Hepatocyte (in vitro differentiated cells): ENCODE data around the gene LPP. TPM values are rescaled to one million over a fixed set of nuclear protein-coding genes. Genes with fewer than 3 reads are reported as not detected.

Source experiments
- DNase-seq: peaks from one replicate; pipeline ENCODE4 v3.0.0-alpha.2; 2016; ENCODE audit warnings: low spot score
- H2AFZ ChIP-seq: fragments of 200-600 bp; sonication (generic); 2 replicates; pipeline ENCODE4 v1.6.0; 2016; ENCODE audit warnings: antibody characterized with exemption, mild to moderate bottlenecking
- H3K27ac ChIP-seq: fragments of 200-600 bp; sonication (generic); 2 replicates; pipeline ENCODE4 v1.5.1; 2016; ENCODE audit warnings: mild to moderate bottlenecking
- H3K27me3 ChIP-seq: fragments of 200-600 bp; sonication (generic); 2 replicates; pipeline ENCODE4 v1.6.1; 2016
- H3K36me3 ChIP-seq: fragments of 200-600 bp; sonication (generic); replicated peaks from 2 replicates; pipeline ENCODE4 v1.5.1; 2016; ENCODE audit warnings: low read depth; ENCODE audit not compliant: insufficient read depth
- H3K4me1 ChIP-seq: fragments of 200-600 bp; sonication (generic); 2 replicates; pipeline ENCODE4 v1.5.1; 2016; ENCODE audit warnings: mild to moderate bottlenecking, moderate library complexity; ENCODE audit not compliant: insufficient read depth
- H3K4me2 ChIP-seq: fragments of 200-600 bp; sonication (generic); 2 replicates; pipeline ENCODE4 v1.6.0; 2016
- H3K4me3 ChIP-seq: fragments of 200-600 bp; sonication (generic); 2 replicates; pipeline ENCODE4 v1.5.1; 2016; ENCODE audit warnings: mild to moderate bottlenecking
- H3K79me2 ChIP-seq: fragments of 200-600 bp; sonication (generic); 2 replicates; pipeline ENCODE4 v1.6.0; 2017; ENCODE audit warnings: mild to moderate bottlenecking
- H3K9me2 ChIP-seq: fragments of 200-600 bp; sonication (generic); replicated peaks from 2 replicates; pipeline ENCODE4 v1.6.0; 2017; ENCODE audit warnings: mild to moderate bottlenecking; ENCODE audit not compliant: insufficient read depth
- H3K9me3 ChIP-seq: fragments of 200-600 bp; sonication (generic); 2 replicates; pipeline ENCODE4 v1.5.1; 2016; ENCODE audit warnings: low read depth, mild to moderate bottlenecking
- H4K20me1 ChIP-seq: fragments of 200-600 bp; sonication (generic); 2 replicates; pipeline ENCODE4 v1.6.0; 2016; ENCODE audit warnings: mild to moderate bottlenecking; ENCODE audit not compliant: insufficient read depth, poor library complexity, severe bottlenecking
- CTCF ChIP-seq: fragments of 200-600 bp; sonication (generic); IDR thresholded peaks from 2 replicates; pipeline ENCODE4 v1.5.1; 2016; ENCODE audit warnings: antibody characterized with exemption, mild to moderate bottlenecking; ENCODE audit not compliant: poor library complexity
- EZH2 ChIP-seq: fragments of 200-600 bp; sonication (generic); IDR thresholded peaks from 2 replicates; pipeline ENCODE4 v1.6.1; 2016; ENCODE audit warnings: antibody characterized with exemption, mild to moderate bottlenecking, borderline replicate concordance
- EZH2phosphoT487 ChIP-seq: fragments of 200-600 bp; sonication (generic); IDR thresholded peaks from one replicate; pipeline ENCODE4 v1.6.1; 2018; ENCODE audit warnings: antibody characterized with exemption, mild to moderate bottlenecking, low read depth, moderate library complexity; ENCODE audit not compliant: unreplicated experiment, severe bottlenecking
- WGBS: methylation state at CpG from one replicate; pipeline ENCODE4 v1.1.6; 2016; ENCODE audit warnings: low lambda C conversion rate; ENCODE audit errors: missing lambda C conversion rate; 5-methylcytosine and 5-hydroxymethylcytosine counted together
- polyA plus RNA-seq: library from polyadenylated mRNA; unstranded; fragments of >200 nt; fragmentation: Nextera tagmentation; extraction: Ambion mirVana; gene quantifications from 2 replicates; pipeline ENCODE4 v1.2.1, GENCODE V29; 2016
- total RNA-seq: library from RNA; depleted of rRNA; stranded (reverse); fragments of >200 nt; gene quantifications from 2 replicates; pipeline ENCODE4 v1.2.3, GENCODE V29; 2014

The LPP gene
- total and polyA plus RNA-seq, 2 experiments from 2014 or later = 53.2 to 73.8 TPM

- TF ChIP-seq EZH2phosphoT487 = no peak
- no peak for TF ChIP-seq EZH2
- TF ChIP-seq CTCF = no peak
- Histone ChIP-seq H3K79me2 (peaks cover 16% of the 10 kb centered on the region), H3K4me1 (peaks cover 3% of the 10 kb centered on the region), H3K27me3 (no peaks in the 10 kb centered on the region), H3K27ac (no peak overlapping the region), H3K9me3 (no peaks in the 10 kb centered on the region), H3K4me2 (no peak overlapping the region), H4K20me1 (no peaks in the 10 kb centered on the region), H3K9me2 (no peaks in the 10 kb centered on the region), H2AFZ (no peak overlapping the region), H3K36me3 (no peaks in the 10 kb centered on the region), H3K4me3 (no peak overlapping the region)
- DNase-seq = no peak
- 81% methylated on average over 3 of the region's 3 CpGs for WGBS
These were observed 420.0 kb downstream of the LPP start for GRCh38 chr3:188573956-188574355.

GRCh38 chr3:188574885-188575284 lies 420.9 kb downstream of the LPP start:
- Histone ChIP-seq H3K4me3 (no peak overlapping the region), H3K4me1 (peaks cover 3% of the 10 kb centered on the region), H3K79me2 (peaks cover 16% of the 10 kb centered on the region), H3K9me2 (no peaks in the 10 kb centered on the region), H4K20me1 (no peaks in the 10 kb centered on the region), H3K9me3 (no peaks in the 10 kb centered on the region), H3K27ac (no peak overlapping the region), H2AFZ (no peak overlapping the region), H3K4me2 (no peak overlapping the region), H3K36me3 (no peaks in the 10 kb centered on the region), H3K27me3 (no peaks in the 10 kb centered on the region)
- DNase-seq = no peak
- 67% methylated on average over 5 of the region's 5 CpGs for WGBS
- TF ChIP-seq EZH2phosphoT487 (no peak), EZH2 (no peak), CTCF (no peak)

- Histone ChIP-seq H3K4me2 (no peak overlapping the region), H3K79me2 (peaks cover 11% of the 10 kb centered on the region), H2AFZ (no peak overlapping the region), H3K36me3 (no peaks in the 10 kb centered on the region), H3K4me1 (peaks cover 3% of the 10 kb centered on the region), H3K9me2 (no peaks in the 10 kb centered on the region), H3K27me3 (no peaks in the 10 kb centered on the region), H3K27ac (no peak overlapping the region), H3K9me3 (no peaks in the 10 kb centered on the region), H4K20me1 (no peaks in the 10 kb centered on the region), H3K4me3 (no peak overlapping the region)
- WGBS = 86% methylated on average over 6 of the region's 6 CpGs
- no peak for TF ChIP-seq EZH2phosphoT487
- TF ChIP-seq CTCF = no peak
- TF ChIP-seq EZH2 = no peak
- no peak for DNase-seq
These were observed 421.5 kb downstream of the LPP start for GRCh38 chr3:188575501-188575900.

DNA sequence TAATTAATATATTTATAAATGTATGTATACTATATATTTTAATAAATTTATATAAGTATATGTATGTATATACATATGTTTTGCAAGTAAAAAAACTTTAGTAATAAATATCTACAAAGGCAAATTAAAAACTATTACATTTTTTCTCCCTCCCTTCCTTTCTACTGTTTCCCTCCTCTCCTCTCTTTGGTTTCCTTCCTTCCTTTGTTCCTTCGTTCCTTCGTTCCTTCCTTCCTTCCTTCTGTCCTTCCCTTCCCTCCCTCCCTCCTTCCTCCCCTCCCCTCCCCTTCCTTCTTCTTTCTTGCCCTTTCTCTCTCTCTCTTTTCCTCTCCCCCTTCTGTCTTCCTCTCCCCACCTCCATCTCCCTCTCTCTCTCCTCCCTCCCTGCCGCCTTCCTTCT lies 423.6 kb downstream of the LPP start:
- Histone ChIP-seq H2AFZ (no peak overlapping the region), H3K4me3 (no peak overlapping the region), H3K27ac (no peak overlapping the region), H3K9me3 (no peaks in the 10 kb centered on the region), H3K4me1 (no peaks in the 10 kb centered on the region), H3K9me2 (no peaks in the 10 kb centered on the region), H4K20me1 (no peaks in the 10 kb centered on the region), H3K36me3 (no peaks in the 10 kb centered on the region), H3K79me2 (peaks cover 2% of the 10 kb centered on the region), H3K27me3 (no peaks in the 10 kb centered on the region), H3K4me2 (no peak overlapping the region)
- 94% methylated on average over 1 of the region's 3 CpGs for WGBS
- no peak for TF ChIP-seq EZH2
- TF ChIP-seq CTCF = no peak
- TF ChIP-seq EZH2phosphoT487 = no peak
- no peak for DNase-seq
